ENCODE measurements around the gene TBC1D9. TPM values are rescaled to one million over a fixed set of nuclear protein-coding genes. Genes with fewer than 3 reads are reported as not detected.

The TBC1D9 gene
- total RNA-seq, 2 experiments from 2014 or later = 0.20 to 0.33 TPM

GRCh38 chr4:140633124-140633523, 123.1 kb downstream of the TBC1D9 start:
- Mint-ChIP-seq H3K4me3 (no peak overlapping the region), H3K36me3 (ENCODE audit: low read depth) (no peaks in the 10 kb centered on the region), H3K4me1 (ENCODE audit: low read depth) (no peaks in the 10 kb centered on the region), H3K27ac (no peak overlapping the region), H3K27me3 (peaks cover 8% of the 10 kb centered on the region), H3K9me3 (no peaks in the 10 kb centered on the region)
- Histone ChIP-seq H3K27ac (ENCODE audit: low read depth in 1 of 2, low read length in 2 of 2) (no peak overlapping the region), H3K4me3 (ENCODE audit: low read length) (no peak overlapping the region), H3K9me3 (ENCODE audit: control insufficient read depth in 1 of 2, insufficient read depth in 1 of 2, low read length in 2 of 2) (no peaks in the 10 kb centered on the region), H3K4me1 (ENCODE audit: insufficient read depth, low read length) (no peaks in the 10 kb centered on the region), H3K27me3 (ENCODE audit: control insufficient read depth in 1 of 2, insufficient read depth in 2 of 2, low read length in 2 of 2) (no peaks in the 10 kb centered on the region), H3K36me3 (ENCODE audit: insufficient read depth, low read length) (no peaks in the 10 kb centered on the region)
- DNase-seq (no peak), ATAC-seq (ENCODE audit: poor library complexity) (no peak)
- ChIA-PET CTCF (no interaction called here), POLR2A (no interaction called here)
- TF ChIP-seq CTCF (IDR thresholded peaks at IDR 0.05) = no peak
- intact Hi-C loops (cut with DNase I, micrococcal nuclease) = no loop called here

DNA sequence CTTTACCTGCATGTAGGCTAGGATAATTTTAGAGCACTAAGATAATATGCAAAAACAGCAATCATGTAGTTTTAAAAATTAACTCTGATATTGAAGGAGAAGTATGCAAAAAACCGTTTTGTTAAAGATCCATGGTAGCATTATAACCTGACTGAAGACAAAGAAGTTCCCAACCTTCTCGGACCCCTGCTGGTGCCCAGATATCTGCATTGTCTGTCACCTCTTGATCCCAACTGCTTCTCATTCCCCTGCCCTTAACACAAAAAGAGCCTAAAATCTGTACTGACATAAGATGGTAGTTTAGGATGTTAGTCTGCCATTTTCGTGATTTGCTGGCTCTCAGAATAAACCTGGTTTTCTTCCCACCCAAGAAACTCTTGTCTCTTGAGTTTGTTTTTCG, 125.9 kb downstream of the TBC1D9 start:
- Mint-ChIP-seq H3K4me1 (ENCODE audit: low read depth) (no peaks in the 10 kb centered on the region), H3K9me3 (no peaks in the 10 kb centered on the region), H3K4me3 (no peak overlapping the region), H3K27ac (no peak overlapping the region), H3K36me3 (ENCODE audit: low read depth) (no peaks in the 10 kb centered on the region), H3K27me3 (peaks cover 4% of the 10 kb centered on the region)
- Histone ChIP-seq H3K4me1 (ENCODE audit: insufficient read depth, low read length) (no peaks in the 10 kb centered on the region), H3K9me3 (ENCODE audit: control insufficient read depth in 1 of 2, insufficient read depth in 1 of 2, low read length in 2 of 2) (no peaks in the 10 kb centered on the region), H3K36me3 (ENCODE audit: insufficient read depth, low read length) (no peaks in the 10 kb centered on the region), H3K27me3 (ENCODE audit: control insufficient read depth in 1 of 2, insufficient read depth in 2 of 2, low read length in 2 of 2) (no peaks in the 10 kb centered on the region), H3K4me3 (ENCODE audit: low read length) (no peak overlapping the region), H3K27ac (ENCODE audit: low read depth in 1 of 2, low read length in 2 of 2) (no peak overlapping the region)
- no peak for TF ChIP-seq CTCF (IDR thresholded peaks at IDR 0.05)
- ChIA-PET POLR2A (no interaction called here), CTCF (no interaction called here)
- DNase-seq = no peak
- ATAC-seq (ENCODE audit: poor library complexity) = no peak
- intact Hi-C loops (cut with DNase I, micrococcal nuclease) = no loop called here

- intact Hi-C loops (cut with DNase I, micrococcal nuclease) = no loop called here
- POLR2A ChIA-PET = no interaction called here
- H3K36me3 ChIP-seq (ENCODE audit: insufficient read depth, low read length) = no peaks in the 10 kb centered on the region
These were observed 128.2 kb downstream of the TBC1D9 start for GRCh38 chr4:140628016-140628415.

More at GRCh38 chr4:140628016-140628415, 128.2 kb downstream of the TBC1D9 start:
- Mint-ChIP-seq H3K9me3 (no peaks in the 10 kb centered on the region), H3K27me3 (no peaks in the 10 kb centered on the region), H3K4me3 (no peak overlapping the region), H3K4me1 (ENCODE audit: low read depth) (no peaks in the 10 kb centered on the region), H3K36me3 (ENCODE audit: low read depth) (no peaks in the 10 kb centered on the region), H3K27ac (no peak overlapping the region)
- no peak overlapping the region for H3K4me3 ChIP-seq (ENCODE audit: low read length)
- no peaks in the 10 kb centered on the region for H3K9me3 ChIP-seq (ENCODE audit: control insufficient read depth in 1 of 2, insufficient read depth in 1 of 2, low read length in 2 of 2)
- TF ChIP-seq CTCF (IDR thresholded peaks at IDR 0.05) = no peak
- DNase-seq = no peak
- H3K27ac ChIP-seq (ENCODE audit: low read depth in 1 of 2, low read length in 2 of 2) = no peak overlapping the region
- H3K27me3 ChIP-seq (ENCODE audit: control insufficient read depth in 1 of 2, insufficient read depth in 2 of 2, low read length in 2 of 2) = no peaks in the 10 kb centered on the region
- CTCF ChIA-PET = no interaction called here
- no peak for ATAC-seq (ENCODE audit: poor library complexity)
- no peaks in the 10 kb centered on the region for H3K4me1 ChIP-seq (ENCODE audit: insufficient read depth, low read length)

Measured in CD4-positive, alpha-beta T cell (primary cell).